Neuronal stem cell (in vitro differentiated cells): Measurements from ENCODE around the gene RNLS.

Experiments used
- DNase-seq: peaks from one replicate; pipeline ENCODE4 v3.0.0-alpha.2; 2013; ENCODE audit warnings: low spot score
- H2AFZ ChIP-seq: one replicate; pipeline ENCODE4 v1.6.1; 2013; ENCODE audit warnings: mild to moderate bottlenecking, low read length, inconsistent platforms
- H2AK5ac ChIP-seq: 2 replicates; pipeline ENCODE4 v1.6.1; 2013; ENCODE audit warnings: low read depth, mild to moderate bottlenecking, inconsistent platforms, low read length, moderate library complexity, mixed read lengths
- H2BK120ac ChIP-seq: 2 replicates; pipeline ENCODE4 v1.6.1; 2013; ENCODE audit warnings: low read depth, mild to moderate bottlenecking, inconsistent platforms, low read length, moderate library complexity, mixed read lengths
- H2BK12ac ChIP-seq: one replicate; pipeline ENCODE4 v1.6.1; 2013; ENCODE audit warnings: low read length, inconsistent platforms
- H2BK15ac ChIP-seq: 2 replicates; pipeline ENCODE4 v1.6.1; 2013; ENCODE audit warnings: mild to moderate bottlenecking, low read length, inconsistent platforms, mixed read lengths
- H2BK5ac ChIP-seq: one replicate; pipeline ENCODE4 v1.6.1; 2013; ENCODE audit warnings: inconsistent platforms, mild to moderate bottlenecking, low read length, moderate library complexity
- H3K14ac ChIP-seq: one replicate; pipeline ENCODE4 v1.6.1; 2013; ENCODE audit warnings: low read length, inconsistent platforms
- H3K18ac ChIP-seq: 2 replicates; pipeline ENCODE4 v1.6.1; 2013; ENCODE audit warnings: low read length, inconsistent platforms
- H3K23ac ChIP-seq: 2 replicates; pipeline ENCODE4 v1.6.1; 2013; ENCODE audit warnings: low read depth, mild to moderate bottlenecking, mixed read lengths, low read length, inconsistent platforms; ENCODE audit not compliant: poor library complexity
- H3K27ac ChIP-seq: replicated peaks from 3 replicates; pipeline ENCODE4 v1.5.1; 2013; ENCODE audit warnings: low read length, inconsistent platforms
- H3K27me3 ChIP-seq, 3 experiments: 2 replicates each; pipeline ENCODE4 v1.6.1; 2013; ENCODE audit warnings: low read length in 3 of 3, mild to moderate bottlenecking in 2 of 3, inconsistent platforms in 1 of 3, low read depth in 1 of 3, mixed read lengths in 1 of 3, moderate library complexity in 1 of 3; ENCODE audit not compliant: control insufficient read depth in 3 of 3, insufficient read depth in 3 of 3
- H3K36me3 ChIP-seq, 2 donors: replicated peaks in 1 of 2; 2 replicates each; pipeline ENCODE4 v1.6.1; 2013; ENCODE audit warnings: low read length in 2 of 2; ENCODE audit not compliant: control insufficient read depth in 2 of 2, insufficient read depth in 2 of 2
- H3K4ac ChIP-seq: 2 replicates; pipeline ENCODE4 v1.6.1; 2013; ENCODE audit warnings: inconsistent platforms, mild to moderate bottlenecking, low read length, moderate library complexity
- H3K4me1 ChIP-seq, 2 donors: 1 replicate in 1 of 2; 2 replicates in 1 of 2; pipeline ENCODE4 v1.6.1; 2013; ENCODE audit warnings: low read length in 2 of 2, low read depth in 1 of 2; ENCODE audit not compliant: control insufficient read depth in 2 of 2, insufficient read depth in 1 of 2
- H3K4me2 ChIP-seq: one replicate; pipeline ENCODE4 v1.6.1; 2013; ENCODE audit warnings: mild to moderate bottlenecking, low read length, inconsistent platforms; ENCODE audit not compliant: insufficient read depth, poor library complexity, severe bottlenecking
- H3K4me3 ChIP-seq, 2 donors: 2 replicates each; pipeline ENCODE4 v1.5.1; 2013; ENCODE audit warnings: low read length in 2 of 2, mild to moderate bottlenecking in 2 of 2, inconsistent platforms in 1 of 2, moderate library complexity in 1 of 2
- H3K79me1 ChIP-seq: one replicate; pipeline ENCODE4 v1.6.1; 2013; ENCODE audit warnings: low read depth, mild to moderate bottlenecking, inconsistent platforms, low read length, moderate library complexity
- H3K9ac ChIP-seq: one replicate; pipeline ENCODE4 v1.6.1; 2013; ENCODE audit warnings: mild to moderate bottlenecking, low read depth, low read length, inconsistent platforms; ENCODE audit not compliant: poor library complexity
- H3K9me3 ChIP-seq, 2 donors: replicated peaks in 1 of 2; 2 replicates each; pipeline versions ENCODE3 to v1.6.1; 2013; ENCODE audit warnings: low read length in 2 of 2, mild to moderate bottlenecking in 2 of 2, inconsistent platforms in 1 of 2, low read depth in 1 of 2, mixed read lengths in 1 of 2, moderate library complexity in 1 of 2; ENCODE audit not compliant: control insufficient read depth in 2 of 2, insufficient read depth in 1 of 2
- H4K8ac ChIP-seq: one replicate; pipeline ENCODE4 v1.6.1; 2013; ENCODE audit warnings: low read depth, mild to moderate bottlenecking, inconsistent platforms, low read length, moderate library complexity
- H4K91ac ChIP-seq: one replicate; pipeline ENCODE4 v1.6.1; 2013; ENCODE audit warnings: low read length, low read depth, mild to moderate bottlenecking, inconsistent platforms; ENCODE audit not compliant: poor library complexity
- WGBS, 2 donors: extraction: QIAGEN DNeasy Blood & Tissue Kit; methylation state at CpG; one replicate each; pipeline ENCODE4 v1.1.7; 2013; ENCODE audit warnings: missing lambda C conversion rate in 2 of 2, mixed read lengths in 1 of 2; ENCODE audit not compliant: insufficient read length in 2 of 2, insufficient replicate concordance in 1 of 2; ENCODE audit errors: extremely low coverage in 2 of 2; 5-methylcytosine and 5-hydroxymethylcytosine counted together

Gene RNLS

GRCh38 chr10:88528806-88529570, 54.1 kb downstream of the RNLS start:
- Histone ChIP-seq H3K9me3 (no peaks in the 10 kb centered on the region), H3K4ac (no peak overlapping the region), H2BK120ac (no peak overlapping the region), H3K27me3 (no peaks in the 10 kb centered on the region), H2BK15ac (no peak overlapping the region), H2BK5ac (no peak overlapping the region), H3K79me1 (no peaks in the 10 kb centered on the region), H3K4me2 (no peak overlapping the region), H3K14ac (no peak overlapping the region), H3K9ac (no peak overlapping the region), H4K91ac (no peak overlapping the region), H2AK5ac (no peak overlapping the region), H4K8ac (no peak overlapping the region), H2AFZ (no peak overlapping the region), H2BK12ac (no peak overlapping the region), H3K4me1 (no peaks in the 10 kb centered on the region), H3K18ac (no peak overlapping the region), H3K27ac (no peak overlapping the region), H3K4me3 (no peak overlapping the region), H3K23ac (no peak overlapping the region), H3K36me3 (no peaks in the 10 kb centered on the region)
- no peak for DNase-seq
- no CpG with 5 or more reads among the region's 4 CpGs for WGBS, 2 donors

- Histone ChIP-seq H3K18ac (no peak overlapping the region), H2AFZ (no peak overlapping the region), H3K9ac (no peak overlapping the region), H3K4me3 (no peak overlapping the region), H2BK15ac (no peak overlapping the region), H4K91ac (no peak overlapping the region), H2BK5ac (no peak overlapping the region), H3K23ac (no peak overlapping the region), H3K4ac (no peak overlapping the region), H4K8ac (no peak overlapping the region), H2AK5ac (no peak overlapping the region), H3K4me2 (no peak overlapping the region), H2BK12ac (no peak overlapping the region), H3K9me3 (no peaks in the 10 kb centered on the region), H2BK120ac (no peak overlapping the region), H3K4me1 (no peaks in the 10 kb centered on the region), H3K14ac (no peak overlapping the region), H3K27ac (no peak overlapping the region), H3K79me1 (no peaks in the 10 kb centered on the region), H3K27me3 (no peaks in the 10 kb centered on the region), H3K36me3 (no peaks in the 10 kb centered on the region)
- no peak for DNase-seq
Measured at GRCh38 chr10:88528201-88528600, 54.9 kb downstream of the RNLS start.

GRCh38 chr10:88527245-88527644, 55.9 kb downstream of the RNLS start:
- no peak overlapping the region for H4K91ac ChIP-seq
- no peak overlapping the region for H2BK5ac ChIP-seq
- H2BK12ac ChIP-seq = no peak overlapping the region
- H3K79me1 ChIP-seq = no peaks in the 10 kb centered on the region
- DNase-seq = no peak
- H2BK15ac ChIP-seq = no peak overlapping the region
- no peak overlapping the region for H3K4ac ChIP-seq
- no peak overlapping the region for H2AFZ ChIP-seq
- H3K9me3 ChIP-seq = no peaks in the 10 kb centered on the region
- no peak overlapping the region for H4K8ac ChIP-seq
- no peak overlapping the region for H3K4me2 ChIP-seq
- H3K14ac ChIP-seq = no peak overlapping the region
- H3K27ac ChIP-seq = no peak overlapping the region
- H3K4me3 ChIP-seq = no peak overlapping the region
- H3K27me3 ChIP-seq = no peaks in the 10 kb centered on the region
- no peak overlapping the region for H3K23ac ChIP-seq
- no peak overlapping the region for H3K18ac ChIP-seq
- no peaks in the 10 kb centered on the region for H3K36me3 ChIP-seq
- H2BK120ac ChIP-seq = no peak overlapping the region
- H3K9ac ChIP-seq = no peak overlapping the region
- no CpG with 5 or more reads among the region's 1 CpG for WGBS, 2 donors
- no peak overlapping the region for H2AK5ac ChIP-seq
- no peaks in the 10 kb centered on the region for H3K4me1 ChIP-seq

GRCh38 chr10:88526501-88527105, 56.5 kb downstream of the RNLS start:
- Histone ChIP-seq H2BK12ac (no peak overlapping the region), H2AK5ac (no peak overlapping the region), H3K4me3 (no peak overlapping the region), H3K14ac (no peak overlapping the region), H4K91ac (no peak overlapping the region), H3K27me3 (no peaks in the 10 kb centered on the region), H3K9me3 (no peaks in the 10 kb centered on the region), H2BK120ac (no peak overlapping the region), H2BK5ac (no peak overlapping the region), H4K8ac (no peak overlapping the region), H3K4me1 (no peaks in the 10 kb centered on the region), H3K23ac (no peak overlapping the region), H3K18ac (no peak overlapping the region), H2AFZ (no peak overlapping the region), H3K9ac (no peak overlapping the region), H3K79me1 (no peaks in the 10 kb centered on the region), H3K27ac (no peak overlapping the region), H2BK15ac (no peak overlapping the region), H3K36me3 (no peaks in the 10 kb centered on the region), H3K4me2 (no peak overlapping the region), H3K4ac (no peak overlapping the region)
- no CpG with 5 or more reads among the region's 3 CpGs for WGBS, 2 donors
- DNase-seq = no peak
